ENCODE results near the gene UBR2. TPM values are rescaled to one million over a fixed set of nuclear protein-coding genes. Genes with fewer than 3 reads are reported as not detected.

The UBR2 gene
- total and polyA plus RNA-seq, 2 of the 13 experiments (the other 11 are each of a cell fraction or from before 2014, with no cell fraction given) = 17.6 to 29.3 TPM

- TF ChIP-seq AHDC1 (CRISPR knock-in tag; IDR thresholded peaks at IDR 0.05; ENCODE audit: borderline replicate concordance) = no peak
- no peak for TF ChIP-seq ZNF256 (CRISPR knock-in tag; conservative IDR thresholded peaks at IDR 0.05)
- peak; percentile 39; the same call in 1 of the 2 replicates for TF ChIP-seq SP4 (CRISPR knock-in tag; IDR thresholded peaks at IDR 0.05)
- TF ChIP-seq PHF21A (CRISPR knock-in tag; IDR thresholded peaks at IDR 0.05) = no peak; the same call in 1 of the 2 replicates
- no peak for TF ChIP-seq ZNF839 (CRISPR knock-in tag; IDR thresholded peaks at IDR 0.05; ENCODE audit: borderline replicate concordance)
- TF ChIP-seq ZNF710 (CRISPR knock-in tag; IDR thresholded peaks at IDR 0.05; ENCODE audit: borderline replicate concordance) = no peak
- TF ChIP-seq ZNF275 (CRISPR knock-in tag; IDR thresholded peaks at IDR 0.05; ENCODE audit: borderline replicate concordance) = no peak
- no peak for TF ChIP-seq ZBTB37 (CRISPR knock-in tag; IDR thresholded peaks at IDR 0.05)
- no peak for TF ChIP-seq ZSCAN22 (CRISPR knock-in tag; IDR thresholded peaks at IDR 0.05)
- TF ChIP-seq ZNF337 (CRISPR knock-in tag; IDR thresholded peaks at IDR 0.05; ENCODE audit: borderline replicate concordance, low read depth) = peak; percentile 39; the same call in 1 of the 2 replicates
- no peak for TF ChIP-seq TMF1 (CRISPR knock-in tag; IDR thresholded peaks at IDR 0.05; ENCODE audit: low read depth)
- TF ChIP-seq NFATC3 (CRISPR knock-in tag; IDR thresholded peaks at IDR 0.05) = no peak
- TF ChIP-seq ADNP (CRISPR knock-in tag; IDR thresholded peaks at IDR 0.05) = no peak
- TF ChIP-seq DPF2 (CRISPR knock-in tag; IDR thresholded peaks at IDR 0.05; ENCODE audit: borderline replicate concordance, low read depth) = no peak
- no peak for TF ChIP-seq NCOR1 (IDR thresholded peaks at IDR 0.05; ENCODE audit: borderline replicate concordance, low read length)
- TF ChIP-seq MZF1 (CRISPR knock-in tag; IDR thresholded peaks at IDR 0.05; ENCODE audit: borderline replicate concordance) = no peak
Observed at GRCh38 chr6:42547407-42548329, 16.2 kb upstream of the UBR2 start (continued).
